ENCODE results near the gene HSD3B7. TPM values are rescaled to one million over a fixed set of nuclear protein-coding genes. Genes with fewer than 3 reads are reported as not detected.

The HSD3B7 gene

GRCh38 chr16:31032736-31033708 is 48.0 kb downstream of the HSD3B7 start, which contains the start of gene STX4:
STX4 (plus strand) TSS chr16:31033558; CDS start chr16:31033806, 248 bp downstream.
- Histone ChIP-seq H4K5ac (ENCODE audit: low read length) (no peak within 1 kb of the TSS), H3K27ac (ENCODE audit: low read depth, low read length) (no peak within 1 kb of the TSS), H3K4me1 (ENCODE audit: control insufficient read depth, low read depth, low read length) (no peaks in the 10 kb centered on the region), H3K9ac (ENCODE audit: low read length) (peak within 1 kb of the TSS; percentile 72), H3K79me2 (ENCODE audit: control insufficient read depth, insufficient read depth, low read length) (no peaks in the 10 kb centered on the region), H2AK5ac (ENCODE audit: low read length) (no peak within 1 kb of the TSS), H4K8ac (ENCODE audit: low read depth, low read length) (no peak within 1 kb of the TSS), H3K56ac (ENCODE audit: low read length) (peak within 1 kb of the TSS; percentile 91), H2BK120ac (ENCODE audit: low read depth, low read length) (no peak within 1 kb of the TSS), H3K36me3 (ENCODE audit: control insufficient read depth, insufficient read depth, low read length) (peaks cover 2% of the 10 kb centered on the region), H3K18ac (ENCODE audit: low read length) (no peak within 1 kb of the TSS), H3K4ac (ENCODE audit: low read depth, low read length) (no peak within 1 kb of the TSS), H3K4me3 (ENCODE audit: low read length) (peak within 1 kb of the TSS; percentile 84), H2BK15ac (replicated peaks; ENCODE audit: low read depth) (no peak within 1 kb of the TSS), H3K27me3 (ENCODE audit: insufficient read depth, low read length, poor library complexity) (no peaks in the 10 kb centered on the region), H3K23ac (ENCODE audit: low read length) (no peak within 1 kb of the TSS), H3K79me1 (ENCODE audit: low read length) (peaks cover 1% of the 10 kb centered on the region), H2BK5ac (ENCODE audit: low read length) (no peak within 1 kb of the TSS), H3K4me2 (ENCODE audit: low read length) (peak within 1 kb of the TSS; percentile 96)
- DNase-seq, result peak; percentile 96
- WGBS (ENCODE audit: extremely low coverage, insufficient coverage, low lambda C conversion rate), result no CpG with 5 or more reads among the region's 75 CpGs

DNA sequence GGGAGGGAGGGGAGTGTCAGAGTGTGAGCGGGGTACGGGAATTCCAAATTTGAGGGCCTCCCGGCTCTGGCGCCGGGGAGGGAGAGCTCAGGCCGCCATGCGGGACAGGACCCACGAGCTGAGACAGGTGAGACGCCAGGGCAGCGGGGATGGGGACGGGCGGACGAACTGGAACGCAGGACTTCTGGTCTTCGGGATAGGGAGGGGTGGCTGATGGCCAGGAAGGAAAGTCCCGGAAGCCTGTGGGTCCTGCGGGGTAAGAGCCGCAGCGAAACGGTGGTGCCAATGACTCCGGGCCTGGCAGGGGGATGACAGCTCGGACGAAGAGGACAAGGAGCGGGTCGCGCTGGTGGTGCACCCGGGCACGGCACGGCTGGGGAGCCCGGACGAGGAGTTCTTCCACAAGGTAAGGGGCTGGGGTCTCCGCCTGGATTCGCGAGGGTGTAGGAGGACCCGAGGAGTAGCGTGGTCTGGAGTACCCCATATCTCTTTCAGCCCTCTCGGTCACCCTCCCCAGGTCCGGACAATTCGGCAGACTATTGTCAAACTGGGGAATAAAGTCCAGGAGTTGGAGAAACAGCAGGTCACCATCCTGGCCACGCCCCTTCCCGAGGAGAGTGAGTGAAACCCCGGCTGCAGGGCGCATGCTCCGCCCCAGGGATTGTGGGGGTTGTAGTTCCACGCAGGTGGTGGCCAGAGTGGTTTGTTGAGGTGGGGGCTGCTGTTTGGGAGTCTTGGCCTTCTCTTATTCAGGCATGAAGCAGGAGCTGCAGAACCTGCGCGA is 48.9 kb downstream of the HSD3B7 start:
- no peak overlapping the region for H4K8ac ChIP-seq (ENCODE audit: low read depth, low read length)
- no peak overlapping the region for H2BK120ac ChIP-seq (ENCODE audit: low read depth, low read length)
- peak overlapping the region; percentile 74 for H3K56ac ChIP-seq (ENCODE audit: low read length)
- H3K36me3 ChIP-seq (ENCODE audit: control insufficient read depth, insufficient read depth, low read length), result peaks cover 2% of the 10 kb centered on the region
- H2BK15ac ChIP-seq (replicated peaks; ENCODE audit: low read depth), result no peak overlapping the region
- H3K4me3 ChIP-seq (ENCODE audit: low read length), result peak overlapping the region; percentile 84
- no peak overlapping the region for H3K4ac ChIP-seq (ENCODE audit: low read depth, low read length)
- H3K9ac ChIP-seq (ENCODE audit: low read length), result peak overlapping the region; percentile 70
- H3K27me3 ChIP-seq (ENCODE audit: insufficient read depth, low read length, poor library complexity), result no peaks in the 10 kb centered on the region
- DNase-seq, result peak; percentile 87
- H3K79me1 ChIP-seq (ENCODE audit: low read length), result peaks cover 1% of the 10 kb centered on the region
- no peak overlapping the region for H3K23ac ChIP-seq (ENCODE audit: low read length)
- WGBS (ENCODE audit: extremely low coverage, insufficient coverage, low lambda C conversion rate), result no CpG with 5 or more reads among the region's 47 CpGs
- no peak overlapping the region for H2AK5ac ChIP-seq (ENCODE audit: low read length)
- no peaks in the 10 kb centered on the region for H3K79me2 ChIP-seq (ENCODE audit: control insufficient read depth, insufficient read depth, low read length)
- no peak overlapping the region for H3K18ac ChIP-seq (ENCODE audit: low read length)
- H3K4me1 ChIP-seq (ENCODE audit: control insufficient read depth, low read depth, low read length), result no peaks in the 10 kb centered on the region
- H3K4me2 ChIP-seq (ENCODE audit: low read length), result peak overlapping the region; percentile 96
- no peak overlapping the region for H2BK5ac ChIP-seq (ENCODE audit: low read length)
- no peak overlapping the region for H3K27ac ChIP-seq (ENCODE audit: low read depth, low read length)
- H4K5ac ChIP-seq (ENCODE audit: low read length), result no peak overlapping the region

- no peak overlapping the region for H3K56ac ChIP-seq (ENCODE audit: low read length)
- no peak overlapping the region for H3K4me3 ChIP-seq (ENCODE audit: low read length)
- no peak overlapping the region for H3K4ac ChIP-seq (ENCODE audit: low read depth, low read length)
- no peaks in the 10 kb centered on the region for H3K79me2 ChIP-seq (ENCODE audit: control insufficient read depth, insufficient read depth, low read length)
- H2BK120ac ChIP-seq (ENCODE audit: low read depth, low read length), result no peak overlapping the region
- no peaks in the 10 kb centered on the region for H3K27me3 ChIP-seq (ENCODE audit: insufficient read depth, low read length, poor library complexity)
- H3K36me3 ChIP-seq (ENCODE audit: control insufficient read depth, insufficient read depth, low read length), result peaks cover 2% of the 10 kb centered on the region
- H3K23ac ChIP-seq (ENCODE audit: low read length), result no peak overlapping the region
- no peak for DNase-seq
- no peak overlapping the region for H2AK5ac ChIP-seq (ENCODE audit: low read length)
- no peak overlapping the region for H2BK15ac ChIP-seq (replicated peaks; ENCODE audit: low read depth)
- H3K79me1 ChIP-seq (ENCODE audit: low read length), result peaks cover 1% of the 10 kb centered on the region
- H3K4me1 ChIP-seq (ENCODE audit: control insufficient read depth, low read depth, low read length), result no peaks in the 10 kb centered on the region
- H2BK5ac ChIP-seq (ENCODE audit: low read length), result no peak overlapping the region
- H3K18ac ChIP-seq (ENCODE audit: low read length), result no peak overlapping the region
- H3K4me2 ChIP-seq (ENCODE audit: low read length), result no peak overlapping the region
- no peak overlapping the region for H4K5ac ChIP-seq (ENCODE audit: low read length)
- no peak overlapping the region for H4K8ac ChIP-seq (ENCODE audit: low read depth, low read length)
- WGBS (ENCODE audit: extremely low coverage, insufficient coverage, low lambda C conversion rate), result no CpG with 5 or more reads among the region's 2 CpGs
- H3K9ac ChIP-seq (ENCODE audit: low read length), result no peak overlapping the region
- no peak overlapping the region for H3K27ac ChIP-seq (ENCODE audit: low read depth, low read length)
These were observed 51.7 kb downstream of the HSD3B7 start for GRCh38 chr16:31036691-31037090.

Small RNA genes within 50 kb of the gene (small RNA-seq; reads per million reads assigned to genes)
- gene AC135048.1 (ENCODE audit: insufficient read depth), result not detected

All from mesendoderm (in vitro differentiated cells).